SK-N-SH (cell line): ENCODE measurements around the gene NPFF. TPM values are rescaled to one million over a fixed set of nuclear protein-coding genes. Genes with fewer than 3 reads are reported as not detected.

Experiments used
- CTCF ChIA-PET: fragments of 300-600, 350-600 bp; formaldehyde crosslinking; extraction: SDS; loops from one replicate; lab custom pipeline; 2021; lab: Yijun Ruan, JAX
- POLR2A ChIA-PET: fragments of 350-600 bp; sonication (Branson Sonifier 250); formaldehyde crosslinking; extraction: SDS; loops from one replicate; lab custom pipeline; 2020; ENCODE audit warnings: antibody characterized with exemption, inconsistent platforms; lab: Yijun Ruan, JAX
- DNase-seq: peaks from one replicate; pipeline ENCODE4 v3.0.0; 2012
- H2AFZ ChIP-seq: fragments of 200-600 bp; sonication (generic); 2 replicates; pipeline ENCODE4 v1.8.1; 2016; ENCODE audit warnings: antibody characterized with exemption, mild to moderate bottlenecking, low read depth
- H3F3A ChIP-seq: fragments of 200-600 bp; sonication (generic); replicated peaks from 2 replicates; pipeline ENCODE3; 2016; ENCODE audit warnings: antibody characterized with exemption, mild to moderate bottlenecking; ENCODE audit not compliant: insufficient read depth
- H3K27ac ChIP-seq, 2 experiments: fragments of 200-500 bp in 1 of 2; fragments of 200-600 bp in 1 of 2; sonication (Bioruptor generic) in 1 of 2; sonication (generic), shearing (Covaris generic) in 1 of 2; 2 replicates each; pipeline versions ENCODE4 v1.5.1 to v1.6.1; 2014 to 2016; ENCODE audit warnings: low read depth in 2 of 2, inconsistent platforms in 1 of 2, low read length in 1 of 2, mild to moderate bottlenecking in 1 of 2, mixed read lengths in 1 of 2
- H3K27me3 ChIP-seq: fragments of 200-600 bp; sonication (generic), shearing (Covaris generic); 2 replicates; pipeline ENCODE4 v1.6.1; 2016; ENCODE audit warnings: mixed run types; ENCODE audit not compliant: insufficient read depth
- H3K36me3 ChIP-seq, 2 experiments: fragments of 200-500 bp in 1 of 2; fragments of 200-600 bp in 1 of 2; sonication (Bioruptor generic) in 1 of 2; sonication (generic) in 1 of 2; replicated peaks in 1 of 2; 2 replicates each; pipeline versions ENCODE3 to v1.5.1; 2014 to 2016; ENCODE audit warnings: low read length in 1 of 2, mild to moderate bottlenecking in 1 of 2; ENCODE audit not compliant: insufficient read depth in 2 of 2, control insufficient read depth in 1 of 2
- H3K4me1 ChIP-seq, 2 experiments: fragments of 200-500 bp in 1 of 2; fragments of 200-600 bp in 1 of 2; sonication (Bioruptor generic) in 1 of 2; sonication (generic), shearing (Covaris generic) in 1 of 2; 2 replicates each; pipeline versions ENCODE4 v1.5.1 to v1.6.1; 2014 to 2016; ENCODE audit warnings: low read depth in 1 of 2, low read length in 1 of 2, mixed run types in 1 of 2; ENCODE audit not compliant: insufficient read depth in 2 of 2, control insufficient read depth in 1 of 2
- H3K4me2 ChIP-seq: fragments of 200-600 bp; sonication (generic), shearing (Covaris generic); 2 replicates; pipeline ENCODE4 v1.6.1; 2017; ENCODE audit warnings: mixed run types
- H3K4me3 ChIP-seq, 2 experiments: fragments of 200-500 bp in 1 of 2; fragments of 200-600 bp in 1 of 2; sonication (Bioruptor generic) in 1 of 2; sonication (generic), shearing (Covaris generic) in 1 of 2; 2 replicates each; pipeline versions ENCODE4 v1.5.1 to v1.8.1; 2014 to 2016; ENCODE audit warnings: low read depth in 2 of 2, inconsistent platforms in 1 of 2, low read length in 1 of 2, mild to moderate bottlenecking in 1 of 2, mixed read lengths in 1 of 2, moderate library complexity in 1 of 2
- H3K79me2 ChIP-seq: fragments of 200-600 bp; sonication (generic); 2 replicates; pipeline ENCODE4 v1.8.1; 2017; ENCODE audit warnings: mild to moderate bottlenecking; ENCODE audit not compliant: insufficient read depth
- H3K9ac ChIP-seq: fragments of 200-600 bp; sonication (generic); 2 replicates; pipeline ENCODE4 v1.6.1; 2017; ENCODE audit warnings: mixed run types
- H3K9me2 ChIP-seq: fragments of 200-600 bp; sonication (generic); 2 replicates; pipeline ENCODE4 v1.6.1; 2017; ENCODE audit warnings: mixed run types
- H3K9me3 ChIP-seq: fragments of 200-600 bp; sonication (generic); 2 replicates; pipeline ENCODE4 v1.6.1; 2017; ENCODE audit warnings: mixed run types, mild to moderate bottlenecking, moderate library complexity
- H4K20me1 ChIP-seq: fragments of 200-600 bp; sonication (generic); 2 replicates; pipeline ENCODE4 v1.6.1; 2017; ENCODE audit warnings: mild to moderate bottlenecking, mixed run types; ENCODE audit not compliant: insufficient read depth
- CHD2 ChIP-seq: fragments of 150-350 bp; IDR thresholded peaks from 2 replicates; pipeline ENCODE4 v1.6.1; 2018; ENCODE audit warnings: low read length; ENCODE audit not compliant: partially characterized antibody
- ELF1 ChIP-seq: IDR thresholded peaks from 2 replicates; pipeline ENCODE4 v1.4.0; 2012
- EZH2phosphoT487 ChIP-seq: fragments of 200-600 bp; sonication (generic); IDR thresholded peaks from 2 replicates; pipeline ENCODE4 v1.6.1; 2017; ENCODE audit warnings: low read depth, mixed run types, mild to moderate bottlenecking, antibody characterized with exemption, moderate library complexity, borderline replicate concordance
- FOSL2 ChIP-seq: IDR thresholded peaks from 2 replicates; pipeline ENCODE4 v1.4.0; 2012; ENCODE audit warnings: low read depth, mild to moderate bottlenecking, moderate library complexity, borderline replicate concordance
- FOXJ3 ChIP-seq: sonication (generic); formaldehyde crosslinking; IDR thresholded peaks from 2 replicates; pipeline ENCODE4 v1.5.1; 2020; ENCODE audit warnings: mild to moderate bottlenecking, missing genetic modification reagents
- JUND ChIP-seq: IDR thresholded peaks from 2 replicates; pipeline ENCODE4 v1.4.0; 2012
- MXI1 ChIP-seq: IDR thresholded peaks from 2 replicates; pipeline ENCODE4 v1.6.1; 2012; ENCODE audit warnings: mild to moderate bottlenecking, low read depth, low read length, improper control_type of control experiment
- NFIC ChIP-seq: IDR thresholded peaks from 2 replicates; pipeline ENCODE4 v1.4.0; 2012; ENCODE audit warnings: borderline replicate concordance
- NRF1 ChIP-seq: IDR thresholded peaks from 2 replicates; pipeline ENCODE4 v1.6.1; 2012; ENCODE audit warnings: low read depth, mild to moderate bottlenecking, low read length
- RAD21 ChIP-seq: IDR thresholded peaks from 2 replicates; pipeline ENCODE4 v1.6.1; 2012; ENCODE audit warnings: mild to moderate bottlenecking, low read length
- RFX5 ChIP-seq: IDR thresholded peaks from 2 replicates; pipeline ENCODE4 v1.6.1; 2012; ENCODE audit warnings: mild to moderate bottlenecking, improper control_type of control experiment, low read length
- SMC3 ChIP-seq: IDR thresholded peaks from 2 replicates; pipeline ENCODE4 v1.6.1; 2012; ENCODE audit warnings: low read depth, low read length, improper control_type of control experiment
- TAF1 ChIP-seq: IDR thresholded peaks from 2 replicates; pipeline ENCODE4 v1.6.1; 2012; ENCODE audit warnings: low read depth, mild to moderate bottlenecking, low read length, moderate library complexity, borderline replicate concordance
- TCF12 ChIP-seq: IDR thresholded peaks from 2 replicates; pipeline ENCODE4 v1.4.0; 2012
- TEAD4 ChIP-seq: IDR thresholded peaks from 2 replicates; pipeline ENCODE4 v1.4.0; 2012; ENCODE audit warnings: mild to moderate bottlenecking, borderline replicate concordance; ENCODE audit not compliant: insufficient read depth
- WGBS: methylation state at CpG from one replicate; pipeline ENCODE4 v1.1.6; 2017; ENCODE audit warnings: low lambda C conversion rate; 5-methylcytosine and 5-hydroxymethylcytosine counted together
- polyA plus RNA-seq, 3 experiments: library from polyadenylated mRNA; depleted of rRNA; stranded (reverse); fragments of >200 nt; gene quantifications; 2 replicates each; pipeline ENCODE4 v1.2.3, GENCODE V29; 2012
- TF ChIP-seq, protein P1 (sequence below): IDR thresholded peaks from 2 replicates; pipeline ENCODE4; 2012
- TF ChIP-seq, protein P2 (sequence below): fragments of 150-350 bp; IDR thresholded peaks from 2 replicates; pipeline ENCODE4 v1.6.1; 2016; ENCODE audit warnings: mild to moderate bottlenecking, low read depth, low read length
- TF ChIP-seq, protein P3 (sequence below): IDR thresholded peaks from 2 replicates; pipeline ENCODE4 v1.4.0; 2012; ENCODE audit warnings: low read depth, borderline replicate concordance
- TF ChIP-seq, protein P4 (sequence below): IDR thresholded peaks from 2 replicates; pipeline ENCODE4 v1.4.0; 2012; ENCODE audit warnings: low read depth
- TF ChIP-seq, protein P5 (sequence below): IDR thresholded peaks from 2 replicates; pipeline ENCODE4 v1.4.0; 2012; ENCODE audit warnings: low read depth, borderline replicate concordance

Gene NPFF
- polyA plus RNA-seq, 1 of the 3 experiments (the other 2 are of a cell fraction) = 0.13 TPM

DNA sequence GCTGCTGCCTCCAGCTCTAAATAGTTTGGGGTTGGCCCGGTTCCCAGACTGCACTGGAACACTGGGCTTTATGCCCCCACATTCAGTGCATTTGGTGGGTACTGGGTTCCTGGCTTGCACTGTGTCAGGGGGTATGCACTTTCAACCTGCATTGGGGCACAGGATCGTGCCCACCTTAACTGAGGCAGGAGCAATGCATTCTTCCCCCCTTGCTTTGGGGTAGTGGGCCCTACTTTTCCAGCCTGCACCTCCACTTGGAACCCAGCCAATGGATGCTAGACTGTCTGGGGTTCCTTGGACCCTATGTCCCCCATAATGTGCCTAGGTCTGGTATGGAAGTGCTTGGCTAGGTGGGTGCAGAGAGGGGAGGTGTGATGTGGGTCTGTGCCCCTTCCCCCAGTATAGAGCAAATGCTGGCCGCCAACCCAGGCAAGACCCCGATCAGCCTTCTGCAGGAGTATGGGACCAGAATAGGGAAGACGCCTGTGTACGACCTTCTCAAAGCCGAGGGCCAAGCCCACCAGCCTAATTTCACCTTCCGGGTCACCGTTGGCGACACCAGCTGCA, 5.6 kb downstream of the NPFF start:
- Histone ChIP-seq H3K9me2 (no peaks in the 10 kb centered on the region), H2AFZ (peak overlapping the region; percentile 94), H3K36me3 (peaks cover 9 to 37% of the 10 kb centered on the region in 2 experiments), H3K79me2 (peaks cover 46% of the 10 kb centered on the region), H3K27me3 (no peaks in the 10 kb centered on the region), H3K4me2 (peak overlapping the region; percentile 96), H3K27ac (peak overlapping the region; percentile 94 to 100), H3K4me3 (peak overlapping the region; percentile 52 to 75), H3K9me3 (no peaks in the 10 kb centered on the region), H3F3A (peaks cover 28% of the 10 kb centered on the region), H3K9ac (peak overlapping the region; percentile 93), H4K20me1 (no peaks in the 10 kb centered on the region), H3K4me1 (peaks cover 32 to 33% of the 10 kb centered on the region in 2 experiments)
- 15% methylated on average over 7 of the region's 10 CpGs for WGBS
- ChIA-PET CTCF (interaction anchor here (1.0 to 8.2 kb wide), 10 partner anchors 7 to 178 kb away, joined by 3 to 46 read pairs (median 4); partner anchors contain the start of gene AAAS), POLR2A (interaction anchor here (0.6 to 2.8 kb wide), 18 partner anchors 10 to 180 kb away, joined by 3 to 18 read pairs (median 7); partner anchors contain the start of genes AAAS, ATP5MC2, PRR13 and SP1)
- no peak for DNase-seq
- TF ChIP-seq MXI1 = no peak
- peak; percentile 69; the same call in 1 of the 2 replicates for TF ChIP-seq NFIC

DNA sequence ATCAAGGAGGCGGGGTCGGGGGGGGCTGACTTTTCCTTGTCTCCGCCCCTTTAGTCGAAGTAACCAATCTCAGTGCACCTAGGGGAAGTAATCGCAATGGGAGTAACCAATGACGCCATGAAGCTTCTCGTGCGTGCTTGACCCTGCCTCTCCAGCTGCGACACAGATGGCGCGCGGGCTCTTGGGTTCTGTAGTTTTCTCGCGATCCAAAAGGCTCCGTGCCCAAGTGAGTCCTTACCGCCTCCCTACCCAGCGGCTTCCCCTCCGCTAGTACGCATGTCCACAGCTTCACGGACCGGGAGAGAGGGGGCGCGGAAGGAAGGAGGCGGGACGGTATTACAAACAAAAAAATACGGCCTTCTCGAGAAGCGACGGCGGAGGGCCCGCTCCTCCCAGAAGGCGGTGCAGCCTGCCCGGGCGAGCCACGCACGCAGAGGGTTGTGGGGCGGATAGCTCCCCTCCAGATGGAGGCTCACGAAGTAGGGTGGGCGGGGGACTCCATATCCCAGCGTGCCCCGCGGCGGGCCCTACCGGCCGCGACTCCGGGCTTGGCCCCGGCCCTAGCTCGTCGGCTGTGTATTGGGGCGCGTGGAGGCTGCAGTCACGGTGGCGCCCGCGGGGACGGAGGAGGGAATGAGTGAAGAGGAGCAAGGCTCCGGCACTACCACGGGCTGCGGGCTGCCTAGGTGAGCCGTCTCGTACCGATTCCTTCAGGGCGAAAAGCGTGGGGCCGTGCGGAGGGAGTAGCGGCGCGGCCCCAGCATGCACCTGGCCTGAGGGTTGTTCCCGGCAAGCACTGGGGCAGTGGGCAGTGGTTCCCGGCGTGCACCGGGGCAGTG, 6.3 kb downstream of the NPFF start, which contains the start of gene TARBP2:
TSS of gene TARBP2 (plus strand) at position 508 of the 839 bp plus-strand sequence. CDS start at position 634, 126 bp downstream.
- peaks cover 33 to 37% of the 10 kb centered on the region in 2 experiments for H3K4me1 ChIP-seq
- TF ChIP-seq, protein P1, sequence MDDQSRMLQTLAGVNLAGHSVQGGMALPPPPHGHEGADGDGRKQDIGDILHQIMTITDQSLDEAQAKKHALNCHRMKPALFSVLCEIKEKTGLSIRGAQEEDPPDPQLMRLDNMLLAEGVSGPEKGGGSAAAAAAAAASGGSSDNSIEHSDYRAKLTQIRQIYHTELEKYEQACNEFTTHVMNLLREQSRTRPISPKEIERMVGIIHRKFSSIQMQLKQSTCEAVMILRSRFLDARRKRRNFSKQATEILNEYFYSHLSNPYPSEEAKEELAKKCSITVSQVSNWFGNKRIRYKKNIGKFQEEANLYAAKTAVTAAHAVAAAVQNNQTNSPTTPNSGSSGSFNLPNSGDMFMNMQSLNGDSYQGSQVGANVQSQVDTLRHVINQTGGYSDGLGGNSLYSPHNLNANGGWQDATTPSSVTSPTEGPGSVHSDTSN = no peak; the same call in 1 of the 2 replicates
- no peak for TF ChIP-seq RAD21
- TF ChIP-seq, protein P2, sequence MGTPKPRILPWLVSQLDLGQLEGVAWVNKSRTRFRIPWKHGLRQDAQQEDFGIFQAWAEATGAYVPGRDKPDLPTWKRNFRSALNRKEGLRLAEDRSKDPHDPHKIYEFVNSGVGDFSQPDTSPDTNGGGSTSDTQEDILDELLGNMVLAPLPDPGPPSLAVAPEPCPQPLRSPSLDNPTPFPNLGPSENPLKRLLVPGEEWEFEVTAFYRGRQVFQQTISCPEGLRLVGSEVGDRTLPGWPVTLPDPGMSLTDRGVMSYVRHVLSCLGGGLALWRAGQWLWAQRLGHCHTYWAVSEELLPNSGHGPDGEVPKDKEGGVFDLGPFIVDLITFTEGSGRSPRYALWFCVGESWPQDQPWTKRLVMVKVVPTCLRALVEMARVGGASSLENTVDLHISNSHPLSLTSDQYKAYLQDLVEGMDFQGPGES = peak; percentile 34; the same call in 1 of the 2 replicates
- TF ChIP-seq TAF1 = peak; percentile 33
- TF ChIP-seq NRF1 = 0 out of 2 replicates have a peak, but pooled peaks have one; percentile 33
- no peak for TF ChIP-seq NFIC
- no peak; the same call in 1 of the 2 replicates for TF ChIP-seq FOXJ3 (CRISPR knock-in tag)
- TF ChIP-seq RFX5 = peak; percentile 49; the same call in 1 of the 2 replicates
- no peak for TF ChIP-seq SMC3
- no peak for TF ChIP-seq TEAD4
- no peak for TF ChIP-seq EZH2phosphoT487
- no peak for TF ChIP-seq JUND
- no peak; the same call in 1 of the 2 replicates for TF ChIP-seq ELF1
- TF ChIP-seq, protein P3, sequence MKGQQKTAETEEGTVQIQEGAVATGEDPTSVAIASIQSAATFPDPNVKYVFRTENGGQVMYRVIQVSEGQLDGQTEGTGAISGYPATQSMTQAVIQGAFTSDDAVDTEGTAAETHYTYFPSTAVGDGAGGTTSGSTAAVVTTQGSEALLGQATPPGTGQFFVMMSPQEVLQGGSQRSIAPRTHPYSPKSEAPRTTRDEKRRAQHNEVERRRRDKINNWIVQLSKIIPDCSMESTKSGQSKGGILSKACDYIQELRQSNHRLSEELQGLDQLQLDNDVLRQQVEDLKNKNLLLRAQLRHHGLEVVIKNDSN = no peak
- peak; percentile 18; the same call in 1 of the 2 replicates for TF ChIP-seq TCF12
- no peak for TF ChIP-seq FOSL2
- peak; percentile 61 for TF ChIP-seq CHD2
- TF ChIP-seq, protein P4, sequence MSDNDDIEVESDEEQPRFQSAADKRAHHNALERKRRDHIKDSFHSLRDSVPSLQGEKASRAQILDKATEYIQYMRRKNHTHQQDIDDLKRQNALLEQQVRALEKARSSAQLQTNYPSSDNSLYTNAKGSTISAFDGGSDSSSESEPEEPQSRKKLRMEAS = peak; percentile 94
- TF ChIP-seq, protein P5, sequence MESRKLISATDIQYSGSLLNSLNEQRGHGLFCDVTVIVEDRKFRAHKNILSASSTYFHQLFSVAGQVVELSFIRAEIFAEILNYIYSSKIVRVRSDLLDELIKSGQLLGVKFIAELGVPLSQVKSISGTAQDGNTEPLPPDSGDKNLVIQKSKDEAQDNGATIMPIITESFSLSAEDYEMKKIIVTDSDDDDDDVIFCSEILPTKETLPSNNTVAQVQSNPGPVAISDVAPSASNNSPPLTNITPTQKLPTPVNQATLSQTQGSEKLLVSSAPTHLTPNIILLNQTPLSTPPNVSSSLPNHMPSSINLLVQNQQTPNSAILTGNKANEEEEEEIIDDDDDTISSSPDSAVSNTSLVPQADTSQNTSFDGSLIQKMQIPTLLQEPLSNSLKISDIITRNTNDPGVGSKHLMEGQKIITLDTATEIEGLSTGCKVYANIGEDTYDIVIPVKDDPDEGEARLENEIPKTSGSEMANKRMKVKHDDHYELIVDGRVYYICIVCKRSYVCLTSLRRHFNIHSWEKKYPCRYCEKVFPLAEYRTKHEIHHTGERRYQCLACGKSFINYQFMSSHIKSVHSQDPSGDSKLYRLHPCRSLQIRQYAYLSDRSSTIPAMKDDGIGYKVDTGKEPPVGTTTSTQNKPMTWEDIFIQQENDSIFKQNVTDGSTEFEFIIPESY = no peak

More for the DNA sequence above, 6.3 kb downstream of the NPFF start, which contains the start of gene TARBP2:
- DNase-seq = peak; percentile 92
- Histone ChIP-seq H3K9me2 (no peaks in the 10 kb centered on the region), H3K4me2 (peak within 1 kb of the TSS; percentile 96), H3K4me3 (peak within 1 kb of the TSS; percentile 52 to 75), H3K27me3 (no peaks in the 10 kb centered on the region), H3K27ac (peak within 1 kb of the TSS; percentile 94 to 100), H3K79me2 (peaks cover 48% of the 10 kb centered on the region), H2AFZ (peak within 1 kb of the TSS; percentile 94), H3K9ac (peak within 1 kb of the TSS; percentile 93), H3K9me3 (no peaks in the 10 kb centered on the region), H4K20me1 (no peaks in the 10 kb centered on the region), H3K36me3 (peaks cover 9 to 31% of the 10 kb centered on the region in 2 experiments), H3F3A (peaks cover 24% of the 10 kb centered on the region)
- 2% methylated on average over 49 of the region's 74 CpGs for WGBS
- POLR2A ChIA-PET = interaction anchor here (0.6 to 2.8 kb wide), 23 partner anchors 8 to 899 kb away, joined by 3 to 18 read pairs (median 5); partner anchors contain the start of genes AAAS, ATP5MC2, ESPL1 and PRR13
- CTCF ChIA-PET = interaction anchor here (0.6 to 8.2 kb wide), 11 partner anchors 8 to 178 kb away, joined by 3 to 46 read pairs (median 4); partner anchors contain the start of gene AAAS
